HepG2 (cell line): ENCODE data around the gene COMMD7. TPM values are rescaled to one million over a fixed set of nuclear protein-coding genes. Genes with fewer than 3 reads are reported as not detected.
A peak's percentile ranks its signal among the peaks of the same experiment; 100 is the strongest.

ENCODE experiments used
- ARHGAP35 ChIP-seq: sonication (generic); formaldehyde crosslinking; IDR thresholded peaks from 2 replicates; pipeline ENCODE4 v1.9.0; 2022; ENCODE audit warnings: mild to moderate bottlenecking, inconsistent platforms, moderate library complexity, missing genetic modification reagents, borderline replicate concordance
- HMG20A ChIP-seq: IDR thresholded peaks from 2 replicates; pipeline ENCODE4 v1.6.1; 2016; ENCODE audit warnings: borderline replicate concordance
- HMG20B ChIP-seq: conservative IDR thresholded peaks from 2 replicates; pipeline ENCODE4 v1.6.1; 2016; ENCODE audit warnings: missing genetic modification reagents, missing compliant biosample characterization
- KDM5A ChIP-seq: fragments of 200-600 bp; sonication (generic); IDR thresholded peaks from 2 replicates; pipeline ENCODE4 v1.7.0; 2018; ENCODE audit warnings: antibody characterized with exemption, mild to moderate bottlenecking, low read length, borderline replicate concordance
- LCORL ChIP-seq, 2 experiments: fragments of 450-650 bp in 1 of 2; sonication (generic) in 1 of 2; formaldehyde crosslinking in 1 of 2; IDR thresholded peaks; 2 replicates each; pipeline versions ENCODE4 v1.5.0 to v1.6.1; 2017 to 2020; ENCODE audit warnings: antibody characterized with exemption in 1 of 2, missing genetic modification reagents in 1 of 2
- MAZ ChIP-seq, 2 experiments: sonication (generic) in 1 of 2; formaldehyde crosslinking in 1 of 2; IDR thresholded peaks; 2 replicates each; pipeline versions ENCODE4 v1.5.0 to v1.6.1; 2012 to 2020; ENCODE audit warnings: low read depth in 2 of 2, mild to moderate bottlenecking in 2 of 2, borderline replicate concordance in 1 of 2, improper control_type of control experiment in 1 of 2, low read length in 1 of 2, missing genetic modification reagents in 1 of 2, moderate library complexity in 1 of 2
- NFIB ChIP-seq: sonication (generic); formaldehyde crosslinking; IDR thresholded peaks from 2 replicates; pipeline ENCODE4 v1.9.0; 2021; ENCODE audit warnings: missing genetic modification reagents, mild to moderate bottlenecking, borderline replicate concordance
- REL ChIP-seq: sonication (generic); formaldehyde crosslinking; conservative IDR thresholded peaks from 2 replicates; pipeline ENCODE4 v1.8.0; 2022; ENCODE audit warnings: mild to moderate bottlenecking, missing genetic modification reagents, moderate library complexity
- RNF2 ChIP-seq: fragments of 450-650 bp; conservative IDR thresholded peaks from 2 replicates; pipeline ENCODE4 v1.6.1; 2016; ENCODE audit warnings: low read depth
- SOX13 ChIP-seq, 3 experiments: fragments of 450-650 bp in 1 of 3; sonication (generic) in 1 of 3; formaldehyde crosslinking in 1 of 3; IDR thresholded peaks in 2 of 3; conservative IDR thresholded peaks in 1 of 3; 2 replicates each; pipeline versions ENCODE4 v1.5.0 to v1.6.1; 2016 to 2020; ENCODE audit warnings: antibody characterized with exemption in 1 of 3, mild to moderate bottlenecking in 1 of 3, missing compliant biosample characterization in 1 of 3, missing genetic modification reagents in 1 of 3, moderate library complexity in 1 of 3
- SP5 ChIP-seq: IDR thresholded peaks from 2 replicates; pipeline ENCODE4 v1.6.1; 2016; ENCODE audit warnings: low read depth, borderline replicate concordance
- STAT5B ChIP-seq: sonication (generic); formaldehyde crosslinking; IDR thresholded peaks from 2 replicates; pipeline ENCODE4 v1.4.0; 2020; ENCODE audit warnings: missing genetic modification reagents
- SYNCRIP ChIP-seq: fragments of 200-400 bp; formaldehyde crosslinking; IDR thresholded peaks from 2 replicates; pipeline ENCODE4 v1.6.1; 2018; ENCODE audit warnings: mild to moderate bottlenecking, low read depth, low read length; ENCODE audit not compliant: insufficient read depth
- ZBTB8A ChIP-seq: sonication (generic); formaldehyde crosslinking; IDR thresholded peaks from 2 replicates; pipeline ENCODE4 v1.4.0; 2020; ENCODE audit warnings: mild to moderate bottlenecking, low read depth, missing genetic modification reagents, borderline replicate concordance
- ZNF138 ChIP-seq: sonication (generic); formaldehyde crosslinking; IDR thresholded peaks from 2 replicates; pipeline ENCODE4 v1.5.0; 2020; ENCODE audit warnings: mild to moderate bottlenecking, low read depth, missing genetic modification reagents
- ZNF331 ChIP-seq: sonication (generic); formaldehyde crosslinking; IDR thresholded peaks from 2 replicates; pipeline ENCODE4 v1.4.0; 2020; ENCODE audit warnings: missing genetic modification reagents
- ZNF460 ChIP-seq: sonication (generic); formaldehyde crosslinking; IDR thresholded peaks from 2 replicates; pipeline ENCODE4 v1.5.1; 2020; ENCODE audit warnings: missing genetic modification reagents, mild to moderate bottlenecking, borderline replicate concordance
- ZNF616 ChIP-seq: sonication (generic); formaldehyde crosslinking; IDR thresholded peaks from 2 replicates; pipeline ENCODE4 v1.5.0; 2020; ENCODE audit warnings: low read depth, mild to moderate bottlenecking, missing genetic modification reagents
- polyA plus RNA-seq, 8 experiments: library from polyadenylated mRNA; depleted of rRNA in 3 of 8; stranded (reverse) in 7 of 8; unstranded in 1 of 8; fragments of >200 nt; fragmentation: Illumina TruSeq in 4 of 8; extraction: Trizol in 4 of 8; gene quantifications; 2 replicates each; pipeline versions ENCODE4 v1.2.1 to v1.2.3, GENCODE V29; 2011 to 2016; ENCODE audit warnings: low read depth in 4 of 8, missing spikeins in 1 of 8, mixed read lengths in 1 of 8; ENCODE audit not compliant: insufficient read depth in 1 of 8
- total RNA-seq, 5 experiments: library from RNA; depleted of rRNA; stranded (reverse); fragments of >200 nt; fragmentation: Illumina TruSeq; extraction: Trizol; gene quantifications; 2 replicates each; pipeline ENCODE4 v1.2.3, GENCODE V29; 2016; ENCODE audit warnings: low read depth in 1 of 5
- TF ChIP-seq, protein P1 (sequence below): sonication (generic); formaldehyde crosslinking; IDR thresholded peaks from 2 replicates; pipeline ENCODE4 v1.4.0; 2020; ENCODE audit warnings: missing genetic modification reagents, borderline replicate concordance
- TF ChIP-seq, protein P2 (sequence below): sonication (generic); formaldehyde crosslinking; IDR thresholded peaks from 2 replicates; pipeline ENCODE4 v1.8.0; 2022; ENCODE audit warnings: low read depth, missing genetic modification reagents
- TF ChIP-seq, protein P3 (sequence below): sonication (generic); formaldehyde crosslinking; IDR thresholded peaks from 2 replicates; pipeline ENCODE4 v1.4.0; 2020; ENCODE audit warnings: low read depth, mild to moderate bottlenecking, missing genetic modification reagents
- TF ChIP-seq, protein P4 (sequence below): sonication (generic); formaldehyde crosslinking; IDR thresholded peaks from 2 replicates; pipeline ENCODE4 v1.5.0; 2020; ENCODE audit warnings: missing genetic modification reagents

Gene COMMD7
- total and polyA plus RNA-seq, 2 of the 13 experiments (the other 11 are each of a cell fraction or from before 2014, with no cell fraction given), result 42.1 to 53.3 TPM

DNA sequence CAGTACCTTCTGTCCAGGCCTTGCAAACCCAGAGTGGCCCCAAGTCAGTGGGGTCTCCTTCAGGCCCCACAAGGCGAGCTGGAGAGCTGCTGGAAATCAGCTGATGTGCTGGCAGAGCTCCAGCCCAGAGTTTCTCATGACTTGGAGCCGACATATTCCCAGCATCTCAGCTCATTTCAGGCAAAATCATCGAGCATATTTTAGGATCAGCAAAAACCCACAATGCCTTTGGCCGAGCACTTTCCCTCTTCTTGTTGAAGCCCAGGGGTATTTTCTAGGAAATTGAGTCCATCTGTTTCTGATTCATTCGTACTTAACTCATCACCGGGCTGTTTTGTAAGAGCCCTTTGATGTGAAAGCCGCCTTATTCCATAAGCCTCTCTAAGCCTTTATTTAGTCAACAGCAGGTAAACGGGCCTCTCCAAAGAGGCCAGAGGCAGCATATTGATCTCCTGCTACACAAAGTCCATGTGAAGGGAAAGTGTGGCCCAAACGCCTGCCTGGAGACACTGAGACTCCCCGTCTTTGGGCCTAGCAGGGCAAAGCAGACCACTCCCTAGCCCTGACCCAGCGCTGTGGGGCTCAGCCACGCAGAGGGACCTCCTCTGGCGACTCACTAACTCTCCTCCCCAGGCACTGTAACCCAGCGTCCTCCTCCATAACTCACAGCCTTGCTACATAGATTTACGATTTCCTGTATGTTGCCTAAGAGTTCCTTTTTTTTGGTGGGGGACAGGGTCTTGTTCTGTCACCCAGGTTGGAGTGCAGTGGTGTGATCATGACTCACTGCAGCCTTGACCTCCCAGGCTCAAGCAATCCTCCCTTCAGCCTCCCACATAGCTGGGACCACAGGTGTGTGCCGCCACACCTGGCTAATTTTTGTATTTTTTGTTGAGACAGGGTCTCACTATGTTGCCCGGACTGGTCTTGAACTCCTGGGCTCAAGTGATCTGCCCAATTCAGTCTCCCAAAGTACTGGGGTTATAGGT, 57.4 kb downstream of the COMMD7 start (continued):
- TF ChIP-seq, protein P1, sequence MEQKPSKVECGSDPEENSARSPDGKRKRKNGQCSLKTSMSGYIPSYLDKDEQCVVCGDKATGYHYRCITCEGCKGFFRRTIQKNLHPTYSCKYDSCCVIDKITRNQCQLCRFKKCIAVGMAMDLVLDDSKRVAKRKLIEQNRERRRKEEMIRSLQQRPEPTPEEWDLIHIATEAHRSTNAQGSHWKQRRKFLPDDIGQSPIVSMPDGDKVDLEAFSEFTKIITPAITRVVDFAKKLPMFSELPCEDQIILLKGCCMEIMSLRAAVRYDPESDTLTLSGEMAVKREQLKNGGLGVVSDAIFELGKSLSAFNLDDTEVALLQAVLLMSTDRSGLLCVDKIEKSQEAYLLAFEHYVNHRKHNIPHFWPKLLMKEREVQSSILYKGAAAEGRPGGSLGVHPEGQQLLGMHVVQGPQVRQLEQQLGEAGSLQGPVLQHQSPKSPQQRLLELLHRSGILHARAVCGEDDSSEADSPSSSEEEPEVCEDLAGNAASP (CRISPR knock-in tag), result peak; percentile 85; the same call in 1 of the 2 replicates
- TF ChIP-seq ZNF616 (CRISPR knock-in tag), result peak; percentile 60
- TF ChIP-seq, protein P2, sequence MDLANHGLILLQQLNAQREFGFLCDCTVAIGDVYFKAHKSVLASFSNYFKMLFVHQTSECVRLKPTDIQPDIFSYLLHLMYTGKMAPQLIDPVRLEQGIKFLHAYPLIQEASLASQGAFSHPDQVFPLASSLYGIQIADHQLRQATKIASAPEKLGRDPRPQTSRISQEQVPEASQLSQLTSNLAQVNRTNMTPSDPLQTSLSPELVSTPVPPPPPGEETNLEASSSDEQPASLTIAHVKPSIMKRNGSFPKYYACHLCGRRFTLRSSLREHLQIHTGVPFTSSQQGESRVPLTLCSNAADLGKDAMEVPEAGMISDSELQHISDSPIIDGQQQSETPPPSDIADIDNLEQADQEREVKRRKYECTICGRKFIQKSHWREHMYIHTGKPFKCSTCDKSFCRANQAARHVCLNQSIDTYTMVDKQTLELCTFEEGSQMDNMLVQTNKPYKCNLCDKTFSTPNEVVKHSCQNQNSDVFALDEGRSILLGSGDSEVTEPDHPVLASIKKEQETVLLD (CRISPR knock-in tag), result no peak
- peak; percentile 96 for TF ChIP-seq HMG20A (CRISPR knock-in tag)
- 0 out of 2 replicates have a peak, but pooled peaks have one; percentile 65 for TF ChIP-seq ARHGAP35
- peak; percentile 93 for TF ChIP-seq STAT5B (CRISPR knock-in tag)
- TF ChIP-seq REL, result no peak
- TF ChIP-seq SYNCRIP, result no peak
- peak; percentile 53; the same call in 1 of the 2 replicates for TF ChIP-seq MAZ (IDR thresholded peaks at IDR 0.05; ENCODE audit: borderline replicate concordance, low read depth, low read length)
- TF ChIP-seq MAZ (CRISPR knock-in tag; IDR thresholded peaks at IDR 0.05; ENCODE audit: low read depth), result 0 out of 2 replicates have a peak, but pooled peaks have one; percentile 41
- TF ChIP-seq ZNF138 (CRISPR knock-in tag), result no peak
- TF ChIP-seq, protein P3, sequence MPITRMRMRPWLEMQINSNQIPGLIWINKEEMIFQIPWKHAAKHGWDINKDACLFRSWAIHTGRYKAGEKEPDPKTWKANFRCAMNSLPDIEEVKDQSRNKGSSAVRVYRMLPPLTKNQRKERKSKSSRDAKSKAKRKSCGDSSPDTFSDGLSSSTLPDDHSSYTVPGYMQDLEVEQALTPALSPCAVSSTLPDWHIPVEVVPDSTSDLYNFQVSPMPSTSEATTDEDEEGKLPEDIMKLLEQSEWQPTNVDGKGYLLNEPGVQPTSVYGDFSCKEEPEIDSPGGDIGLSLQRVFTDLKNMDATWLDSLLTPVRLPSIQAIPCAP, result no peak; the same call in 1 of the 2 replicates
- TF ChIP-seq LCORL (IDR thresholded peaks at IDR 0.05), result peak; percentile 92
- peak; percentile 100 for TF ChIP-seq LCORL (CRISPR knock-in tag; IDR thresholded peaks at IDR 0.05)
- TF ChIP-seq ZBTB8A (CRISPR knock-in tag), result peak; percentile 86; the same call in 1 of the 2 replicates
- TF ChIP-seq, protein P4, sequence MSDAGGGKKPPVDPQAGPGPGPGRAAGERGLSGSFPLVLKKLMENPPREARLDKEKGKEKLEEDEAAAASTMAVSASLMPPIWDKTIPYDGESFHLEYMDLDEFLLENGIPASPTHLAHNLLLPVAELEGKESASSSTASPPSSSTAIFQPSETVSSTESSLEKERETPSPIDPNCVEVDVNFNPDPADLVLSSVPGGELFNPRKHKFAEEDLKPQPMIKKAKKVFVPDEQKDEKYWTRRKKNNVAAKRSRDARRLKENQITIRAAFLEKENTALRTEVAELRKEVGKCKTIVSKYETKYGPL (CRISPR knock-in tag), result peak; percentile 92; the same call in 1 of the 2 replicates
- TF ChIP-seq NFIB (CRISPR knock-in tag), result no peak
- peak; percentile 67; the same call in 1 of the 2 replicates for TF ChIP-seq KDM5A
- peak; percentile 96 for TF ChIP-seq HMG20B (CRISPR knock-in tag)
- peak; percentile 100 for TF ChIP-seq ZNF460 (CRISPR knock-in tag)
- TF ChIP-seq ZNF331 (CRISPR knock-in tag), result peak; percentile 97
- no peak; the same call in 1 of the 2 replicates for TF ChIP-seq RNF2
- peak; percentile 87 for TF ChIP-seq SOX13 (IDR thresholded peaks at IDR 0.05)
- TF ChIP-seq SOX13 (CRISPR knock-in tag; conservative IDR thresholded peaks at IDR 0.05 in 1 of 2, IDR thresholded peaks at IDR 0.05 in 1 of 2), result peak in 1 of 2 experiments; percentile 93; a peak in 2 of 4 replicates
- TF ChIP-seq SP5, result peak; percentile 81
